Body of pancreas (tissue), 4 donors: ENCODE data around the gene DCTN2. TPM values are rescaled to one million over a fixed set of nuclear protein-coding genes. Genes with fewer than 3 reads are reported as not detected.

Source experiments
- ATAC-seq: fragments of 150-250 bp; one replicate; pipeline ENCODE4 v1.9.1; 2016
- DNase-seq, 4 donors: peaks; one replicate each; pipeline ENCODE4 v3.0.0-alpha.2; 2019
- H3K27ac ChIP-seq, 4 donors: fragments of 200-600 bp; sonication (generic); 1 replicate in 3 of 4; 2 replicates in 1 of 4; pipeline versions ENCODE4 v1.5.1 to v1.6.1; 2016 to 2019; ENCODE audit warnings: mild to moderate bottlenecking in 1 of 4, mixed read lengths in 1 of 4, moderate library complexity in 1 of 4
- H3K27me3 ChIP-seq, 2 donors: fragments of 200-600 bp; sonication (generic); one replicate each; pipeline ENCODE4 v1.6.0; 2016; ENCODE audit warnings: mild to moderate bottlenecking in 1 of 2
- H3K36me3 ChIP-seq, 2 donors: fragments of 200-600 bp; sonication (generic); replicated peaks in 1 of 2; 2 replicates each; pipeline ENCODE4 v1.5.1; 2016; ENCODE audit warnings: low read depth in 2 of 2; ENCODE audit not compliant: insufficient read depth in 1 of 2
- H3K4me1 ChIP-seq: fragments of 200-600 bp; sonication (generic); one replicate; pipeline ENCODE4 v1.6.0; 2016
- H3K4me3 ChIP-seq, 2 donors: fragments of 200-600 bp; sonication (generic); 1 replicate in 1 of 2; 2 replicates in 1 of 2; pipeline ENCODE4 v1.5.1; 2016 to 2019
- H3K9me3 ChIP-seq, 3 donors: fragments of 200-600 bp; sonication (generic); 1 replicate in 2 of 3; 2 replicates in 1 of 3; pipeline ENCODE4 v1.5.1; 2016
- POLR2A ChIP-seq, 3 donors: fragments of 450-650 bp; IDR thresholded peaks; one replicate each; pipeline ENCODE4 v1.6.1; 2016; ENCODE audit warnings: antibody characterized with exemption in 3 of 3, mild to moderate bottlenecking in 2 of 3
- WGBS, 2 donors: methylation state at CpG; one replicate each; pipeline ENCODE4 v1.1.5; 2017; 5-methylcytosine and 5-hydroxymethylcytosine counted together
- intact Hi-C: fragments of 100-400 bp; cut with DNase I; formaldehyde crosslinking; loops from one replicate; pipeline ENCODE4 v1.15.1; 2023
- total RNA-seq, 2 donors: library from RNA; depleted of rRNA; stranded (reverse); fragments of >200 nt; gene quantifications; one replicate each; pipeline ENCODE4 v1.1.0, GENCODE V29; 2016
- TF ChIP-seq, protein P1 (sequence below), 7 experiments: fragments of 450-650 bp in 4 of 7; fragments of 200-600 bp in 3 of 7; sonication (generic) in 3 of 7; IDR thresholded peaks; one replicate each; pipeline ENCODE4 v1.5.1; 2016 to 2019; ENCODE audit warnings: antibody characterized with exemption in 7 of 7

DCTN2 gene
- total RNA-seq, 2 donors from 2014 or later = 80.1 to 89.2 TPM

GRCh38 chr12:57541717-57542116 is 5.3 kb downstream of the DCTN2 start:
- Histone ChIP-seq H3K4me1 (peaks cover 16% of the 10 kb centered on the region), H3K27me3 (no peaks in the 10 kb centered on the region), H3K9me3 (no peaks in the 10 kb centered on the region), H3K27ac (no peak overlapping the region), H3K36me3 (no peaks in the 10 kb centered on the region), H3K4me3 (no peak overlapping the region)
- no peak for ATAC-seq
- TF ChIP-seq POLR2A (IDR thresholded peaks at IDR 0.05) = no peak
- TF ChIP-seq, protein P1, sequence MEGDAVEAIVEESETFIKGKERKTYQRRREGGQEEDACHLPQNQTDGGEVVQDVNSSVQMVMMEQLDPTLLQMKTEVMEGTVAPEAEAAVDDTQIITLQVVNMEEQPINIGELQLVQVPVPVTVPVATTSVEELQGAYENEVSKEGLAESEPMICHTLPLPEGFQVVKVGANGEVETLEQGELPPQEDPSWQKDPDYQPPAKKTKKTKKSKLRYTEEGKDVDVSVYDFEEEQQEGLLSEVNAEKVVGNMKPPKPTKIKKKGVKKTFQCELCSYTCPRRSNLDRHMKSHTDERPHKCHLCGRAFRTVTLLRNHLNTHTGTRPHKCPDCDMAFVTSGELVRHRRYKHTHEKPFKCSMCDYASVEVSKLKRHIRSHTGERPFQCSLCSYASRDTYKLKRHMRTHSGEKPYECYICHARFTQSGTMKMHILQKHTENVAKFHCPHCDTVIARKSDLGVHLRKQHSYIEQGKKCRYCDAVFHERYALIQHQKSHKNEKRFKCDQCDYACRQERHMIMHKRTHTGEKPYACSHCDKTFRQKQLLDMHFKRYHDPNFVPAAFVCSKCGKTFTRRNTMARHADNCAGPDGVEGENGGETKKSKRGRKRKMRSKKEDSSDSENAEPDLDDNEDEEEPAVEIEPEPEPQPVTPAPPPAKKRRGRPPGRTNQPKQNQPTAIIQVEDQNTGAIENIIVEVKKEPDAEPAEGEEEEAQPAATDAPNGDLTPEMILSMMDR (IDR thresholded peaks at IDR 0.05) = no peak
- intact Hi-C loops = no loop called here
- WGBS, 2 donors = 81 to 87% methylated on average over 2 of the region's 2 CpGs
- no peak for DNase-seq

DNA sequence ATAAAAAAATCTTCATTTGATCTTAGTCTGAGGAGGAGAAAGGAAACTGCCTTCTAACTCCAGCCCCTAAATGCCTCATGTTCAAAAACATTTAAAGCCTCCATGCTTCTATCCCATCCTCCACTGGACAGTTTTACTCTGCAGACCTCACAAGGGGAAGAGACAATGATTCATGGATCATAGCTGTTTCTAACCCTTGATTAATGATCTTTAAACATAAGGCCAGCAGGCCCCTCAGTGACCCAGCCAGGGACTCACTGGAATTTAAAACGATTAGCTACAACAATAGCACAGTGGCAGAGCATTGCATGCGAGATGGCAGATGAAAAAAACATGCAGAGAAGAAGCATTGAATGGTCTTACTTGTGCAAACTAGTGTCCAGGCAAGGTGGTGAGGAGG is 6.0 kb downstream of the DCTN2 start:
- DNase-seq (no peak), ATAC-seq (no peak)
- Histone ChIP-seq H3K4me1 (peaks cover 15% of the 10 kb centered on the region), H3K27me3 (no peaks in the 10 kb centered on the region), H3K4me3 (no peak overlapping the region), H3K9me3 (no peaks in the 10 kb centered on the region), H3K36me3 (no peaks in the 10 kb centered on the region), H3K27ac (no peak overlapping the region)
- intact Hi-C loops = no loop called here
- WGBS, 2 donors = 30 to 39% methylated on average over 2 of the region's 2 CpGs
- TF ChIP-seq, protein P1 (IDR thresholded peaks at IDR 0.05) = no peak
- no peak for TF ChIP-seq POLR2A (IDR thresholded peaks at IDR 0.05)

DNA sequence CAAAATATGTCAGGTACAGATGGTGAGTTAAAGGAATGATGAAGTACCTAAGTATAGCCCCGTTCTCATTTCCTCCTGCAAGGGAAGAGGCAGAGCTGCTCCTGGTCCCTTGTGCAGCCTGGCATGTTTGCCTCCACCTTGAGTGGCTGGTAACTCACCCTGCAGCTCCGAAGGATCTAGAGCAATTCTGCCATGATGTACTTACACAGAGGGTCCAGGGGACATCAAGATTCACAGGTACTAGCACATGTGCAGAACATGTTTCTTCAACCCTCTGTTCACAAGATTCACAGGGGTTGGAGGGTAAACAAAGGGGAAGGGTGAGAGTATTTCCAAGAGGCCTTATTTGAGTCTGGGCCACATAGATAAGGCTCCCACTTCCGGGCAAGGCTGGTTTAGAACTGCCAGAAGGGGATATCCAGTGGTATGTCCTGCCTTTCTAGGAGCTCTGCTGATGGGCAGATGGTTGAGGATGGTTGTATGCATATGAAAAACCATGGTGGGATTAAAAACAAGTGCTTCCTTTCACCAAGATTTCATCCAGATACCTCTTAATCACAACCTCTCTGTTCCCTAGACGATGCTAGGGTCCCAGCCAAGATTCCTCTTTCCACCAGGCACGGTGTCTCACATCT is 7.7 kb downstream of the DCTN2 start:
- intact Hi-C loops = no loop called here
- Histone ChIP-seq H3K27me3 (no peaks in the 10 kb centered on the region), H3K27ac (no peak overlapping the region), H3K9me3 (no peaks in the 10 kb centered on the region), H3K36me3 (peaks cover 0 to 6% of the 10 kb centered on the region in 2 donors), H3K4me1 (no peaks in the 10 kb centered on the region), H3K4me3 (no peak overlapping the region)
- TF ChIP-seq POLR2A (IDR thresholded peaks at IDR 0.05) = no peak
- TF ChIP-seq, protein P1 (IDR thresholded peaks at IDR 0.05) = no peak
- DNase-seq (no peak), ATAC-seq (no peak)
- WGBS, 2 donors = 75 to 85% methylated on average over 5 of the region's 5 CpGs

DNA sequence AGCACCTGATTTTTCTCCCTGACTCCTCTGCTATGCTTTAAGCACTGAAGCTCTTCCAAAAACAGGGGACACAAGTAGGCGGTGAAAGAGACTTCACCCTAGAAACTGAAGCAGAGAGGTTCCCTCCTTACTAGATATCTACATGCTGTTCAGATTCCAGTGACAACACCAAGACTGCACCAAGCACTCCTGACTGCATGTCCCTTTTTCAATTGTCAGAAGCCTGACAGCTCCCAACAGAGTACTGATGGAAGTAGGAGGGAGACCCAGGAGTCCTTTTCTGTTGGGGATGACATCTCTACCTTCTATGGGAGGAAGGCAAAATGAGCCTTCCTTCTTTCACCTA is 10.4 kb downstream of the DCTN2 start:
- peaks cover 12 to 28% of the 10 kb centered on the region in 2 donors for H3K36me3 ChIP-seq
- H3K4me3 ChIP-seq = no peak overlapping the region
- intact Hi-C loops = no loop called here

More for the DNA sequence above, 10.4 kb downstream of the DCTN2 start:
- DNase-seq = no peak
- Histone ChIP-seq H3K27ac (no peak overlapping the region), H3K9me3 (no peaks in the 10 kb centered on the region), H3K27me3 (no peaks in the 10 kb centered on the region), H3K4me1 (no peaks in the 10 kb centered on the region)
- TF ChIP-seq POLR2A (IDR thresholded peaks at IDR 0.05) = no peak
- TF ChIP-seq, protein P1 (IDR thresholded peaks at IDR 0.05) = no peak
- no peak for ATAC-seq
- WGBS, 2 donors = 100% methylated on average over 1 of the region's 1 CpG; no CpG with 5 or more reads in 1 of the 2 donors
